Measurements from ENCODE around the gene NUP210L. TPM values are rescaled to one million over a fixed set of nuclear protein-coding genes. Genes with fewer than 3 reads are reported as not detected.

Gene NUP210L
- total and polyA plus RNA-seq, 2 of the 13 experiments (the other 11 are each of a cell fraction or from before 2014, with no cell fraction given), result not detected

GRCh38 chr1:153990468-153991150 is 164.3 kb downstream of the NUP210L start, which contains the start of gene RPS27 (continued):
- TF ChIP-seq SCMH1 (CRISPR knock-in tag; IDR thresholded peaks at IDR 0.05; ENCODE audit: borderline replicate concordance), result no peak
- TF ChIP-seq GATAD1 (CRISPR knock-in tag; IDR thresholded peaks at IDR 0.05), result peak; percentile 87
- peak; percentile 17 for TF ChIP-seq ZNF18 (CRISPR knock-in tag; IDR thresholded peaks at IDR 0.05; ENCODE audit: insufficient replicate concordance)
- TF ChIP-seq TRIM22 (IDR thresholded peaks at IDR 0.05), result no peak
- TF ChIP-seq ZNF577 (CRISPR knock-in tag; IDR thresholded peaks at IDR 0.05; ENCODE audit: borderline replicate concordance, low read depth), result no peak
- no peak for TF ChIP-seq DDIT3 (CRISPR knock-in tag; IDR thresholded peaks at IDR 0.05)
- no peak; the same call in 1 of the 2 replicates for TF ChIP-seq PATZ1 (CRISPR knock-in tag; IDR thresholded peaks at IDR 0.05)
- TF ChIP-seq MEIS1 (CRISPR knock-in tag; IDR thresholded peaks at IDR 0.05; ENCODE audit: borderline replicate concordance), result peak; percentile 84
- no peak for TF ChIP-seq NPAS2 (CRISPR knock-in tag; IDR thresholded peaks at IDR 0.05; ENCODE audit: borderline replicate concordance)
- 0 out of 2 replicates have a peak, but pooled peaks have one; percentile 56 for TF ChIP-seq ZNF124 (CRISPR knock-in tag; IDR thresholded peaks at IDR 0.05)
- TF ChIP-seq TARDBP (CRISPR knock-in tag; IDR thresholded peaks at IDR 0.05), result peak; percentile 79; the same call in 1 of the 2 replicates
- no peak for TF ChIP-seq IRF1 (CRISPR knock-in tag; IDR thresholded peaks at IDR 0.05; ENCODE audit: low read depth)
- TF ChIP-seq FOSL2 (CRISPR knock-in tag; IDR thresholded peaks at IDR 0.05), result peak; percentile 59
- TF ChIP-seq SIN3B (IDR thresholded peaks at IDR 0.05; ENCODE audit: low read length), result peak; percentile 62; the same call in 1 of the 2 replicates
- TF ChIP-seq ZNF101 (CRISPR knock-in tag; IDR thresholded peaks at IDR 0.05; ENCODE audit: borderline replicate concordance, low read depth), result no peak
- TF ChIP-seq HOMEZ (CRISPR knock-in tag; IDR thresholded peaks at IDR 0.05; ENCODE audit: low read depth), result peak; percentile 82
- peak; percentile 83 for TF ChIP-seq ZNF772 (CRISPR knock-in tag; IDR thresholded peaks at IDR 0.05)
- TF ChIP-seq NFYB (CRISPR knock-in tag; IDR thresholded peaks at IDR 0.05), result no peak; the same call in none of the 2 replicates
- 0 out of 2 replicates have a peak, but pooled peaks have one; percentile 61 for TF ChIP-seq SIX1 (CRISPR knock-in tag; IDR thresholded peaks at IDR 0.05; ENCODE audit: borderline replicate concordance)
- peak; percentile 72 for TF ChIP-seq RXRB (CRISPR knock-in tag; IDR thresholded peaks at IDR 0.05; ENCODE audit: borderline replicate concordance)
- peak; percentile 81 for TF ChIP-seq BRD4 (CRISPR knock-in tag; IDR thresholded peaks at IDR 0.05)
- no peak for TF ChIP-seq ZNF20 (CRISPR knock-in tag; IDR thresholded peaks at IDR 0.05)

Data from HepG2 (cell line).